ENCODE data around the gene CLTC. TPM values are rescaled to one million over a fixed set of nuclear protein-coding genes. Genes with fewer than 3 reads are reported as not detected.

Gene CLTC
- total and polyA plus RNA-seq, 2 of the 4 experiments (the other 2 are of a cell fraction): 181 to 641 TPM

- Histone ChIP-seq H2BK5ac (ENCODE audit: low read depth, low read length, poor library complexity, severe bottlenecking) (no peak overlapping the region), H4K5ac (ENCODE audit: low read depth, low read length) (no peak overlapping the region), H3K14ac (replicated peaks; ENCODE audit: low read depth, low read length) (no peak overlapping the region), H3K9me3 (ENCODE audit: control insufficient read depth, insufficient read depth, low read length) (no peaks in the 10 kb centered on the region), H3K27me3 (ENCODE audit: control insufficient read depth, insufficient read depth, low read length) (no peaks in the 10 kb centered on the region), H3K9me1 (ENCODE audit: insufficient read depth, low read length) (peaks cover under 1% of the 10 kb centered on the region; the same call in 1 of the 2 replicates), H4K8ac (ENCODE audit: low read depth in 2 of 2, low read length in 2 of 2) (no peak overlapping the region), H3K36me3 (ENCODE audit: control insufficient read depth, insufficient read depth, low read length) (no peaks in the 10 kb centered on the region), H3K9ac (ENCODE audit: low read depth, low read length) (no peak overlapping the region), H2BK20ac (ENCODE audit: low read depth, low read length) (no peak overlapping the region), H3K4me1 (ENCODE audit: control insufficient read depth, insufficient read depth, low read length) (no peaks in the 10 kb centered on the region), H2AFZ (replicated peaks; ENCODE audit: low read length, poor library complexity) (no peak overlapping the region), H4K20me1 (ENCODE audit: insufficient read depth, low read length) (peaks cover 7% of the 10 kb centered on the region; the same call in 1 of the 2 replicates), H3K56ac (ENCODE audit: extremely low read depth, insufficient read depth, low read length) (no peak overlapping the region), H4K91ac (ENCODE audit: insufficient read depth, low read depth, low read length) (no peak overlapping the region), H3K4me2 (ENCODE audit: low read depth, low read length) (no peak overlapping the region), H2BK15ac (ENCODE audit: low read depth, low read length) (no peak overlapping the region), H3K23ac (ENCODE audit: low read depth, low read length) (no peak overlapping the region), H3K4ac (ENCODE audit: low read depth, low read length) (no peak overlapping the region), H3K27ac (ENCODE audit: insufficient read depth, low read length) (no peak overlapping the region), H2AK5ac (ENCODE audit: low read depth, low read length) (no peak overlapping the region), H2BK120ac (ENCODE audit: low read depth, low read length) (no peak overlapping the region), H3K4me3 (ENCODE audit: insufficient read depth, low read depth, low read length) (no peak overlapping the region), H2AK9ac (replicated peaks; ENCODE audit: low read depth, low read length, poor library complexity) (no peak overlapping the region), H3K18ac (ENCODE audit: low read depth, low read length) (no peak overlapping the region), H3K79me1 (ENCODE audit: low read depth in 1 of 2, low read length in 2 of 2) (peaks cover 19 to 49% of the 10 kb centered on the region in 2 experiments)
- TF ChIP-seq MXI1 (IDR thresholded peaks at IDR 0.05; ENCODE audit: borderline replicate concordance, low read depth, low read length) (no peak), MAZ (IDR thresholded peaks at IDR 0.05; ENCODE audit: borderline replicate concordance, low read depth, low read length) (no peak), POLR2A (IDR thresholded peaks at IDR 0.05; ENCODE audit: low read depth, low read length) (no peak), MAFK (IDR thresholded peaks at IDR 0.05; ENCODE audit: low read depth, low read length) (no peak), USF2 (IDR thresholded peaks at IDR 0.05; ENCODE audit: low read depth, low read length) (no peak), SMC3 (IDR thresholded peaks at IDR 0.05; ENCODE audit: low read depth, low read length) (no peak), CTCF (conservative IDR thresholded peaks at IDR 0.05; ENCODE audit: low read depth, low read length) (no peak), RCOR1 (IDR thresholded peaks at IDR 0.05; ENCODE audit: insufficient replicate concordance, low read length) (no peak), BHLHE40 (IDR thresholded peaks at IDR 0.05; ENCODE audit: low read depth, low read length) (no peak), CEBPB (IDR thresholded peaks at IDR 0.05; ENCODE audit: low read depth, low read length) (no peak), RFX5 (IDR thresholded peaks at IDR 0.05; ENCODE audit: low read depth, low read length) (no peak), NFE2L2 (IDR thresholded peaks at IDR 0.05; ENCODE audit: low read depth, low read length) (no peak), RAD21 (IDR thresholded peaks at IDR 0.05; ENCODE audit: low read length) (no peak)
- dilution Hi-C loops (cut with HindIII; ENCODE audit: low sequenced_read_pairs, unreplicated experiment) (no loop called here), in situ Hi-C loops (cut with MboI; ENCODE audit: low sequenced_read_pairs) (no loop called here), intact Hi-C loops (cut with micrococcal nuclease) (no loop called here)
- ChIA-PET POLR2A (ENCODE audit: unreplicated experiment) (no interaction called here), CTCF (no interaction called here)
- no TSS peak for BruUV-seq (replicated peaks)
- no CpG with 5 or more reads among the region's 4 CpGs for WGBS, 2 experiments (ENCODE audit: extremely low coverage in 2 of 2, insufficient read length in 1 of 2)
- DNase-seq (no peak), ATAC-seq (ENCODE audit: low read depth) (no peak)
These were observed 102.9 kb downstream of the CLTC start for GRCh38 chr17:59722623-59723022.
